Measurements from ENCODE around the gene DLGAP1. TPM values are rescaled to one million over a fixed set of nuclear protein-coding genes. Genes with fewer than 3 reads are reported as not detected.

DLGAP1 gene
- total RNA-seq, 1 donor from 2014 or later = 3.7 TPM

DNA sequence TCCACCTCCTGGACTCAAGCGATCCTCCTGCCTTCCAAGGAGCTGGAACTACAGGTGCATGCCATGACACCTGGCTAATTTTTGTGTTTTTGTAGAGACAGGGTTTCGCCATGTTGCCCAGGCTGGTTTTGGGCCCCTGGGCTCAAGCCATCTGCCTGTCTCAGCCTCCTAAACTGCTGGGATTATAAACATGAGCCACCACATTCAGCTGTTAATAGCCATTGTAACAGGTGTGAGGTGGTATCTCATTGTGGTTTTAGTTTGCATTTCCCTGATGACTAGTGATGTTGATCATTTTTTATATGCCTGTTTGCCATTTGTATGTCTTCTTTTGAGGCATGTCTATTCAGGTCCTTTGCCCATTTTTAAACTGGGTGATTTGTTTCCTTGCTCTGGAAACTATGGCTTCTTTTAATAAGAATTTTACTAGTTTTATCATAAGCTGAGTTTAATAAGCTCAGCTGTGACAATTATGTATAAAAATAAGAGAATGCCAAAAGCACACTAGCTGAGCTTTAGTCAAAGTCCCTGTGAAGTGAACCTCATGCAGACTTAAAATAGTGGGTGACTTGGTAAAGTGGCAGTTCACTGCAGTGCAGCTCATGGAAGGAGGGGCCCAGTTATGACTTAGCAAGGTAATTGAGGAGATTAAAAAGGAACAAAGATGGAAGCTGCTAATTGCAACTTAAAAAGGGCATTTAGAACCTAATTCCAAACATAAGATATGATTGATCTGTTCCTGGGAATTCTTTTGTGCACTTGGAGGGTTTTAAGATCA, 540.1 kb downstream of the DLGAP1 start:
- no peak overlapping the region for H3K4me3 Mint-ChIP-seq
- TF ChIP-seq CTCF (conservative IDR thresholded peaks at IDR 0.05) = no peak
- no peaks in the 10 kb centered on the region for H3K27me3 Mint-ChIP-seq
- DNase-seq (ENCODE audit: extremely low spot score, unreplicated experiment) = no peak
- no peak overlapping the region for H3K27ac Mint-ChIP-seq
- no peaks in the 10 kb centered on the region for H3K9me3 Mint-ChIP-seq
- no peaks in the 10 kb centered on the region for H3K36me3 Mint-ChIP-seq
- peaks cover 4% of the 10 kb centered on the region for H3K4me1 Mint-ChIP-seq (ENCODE audit: unreplicated experiment)

DNA sequence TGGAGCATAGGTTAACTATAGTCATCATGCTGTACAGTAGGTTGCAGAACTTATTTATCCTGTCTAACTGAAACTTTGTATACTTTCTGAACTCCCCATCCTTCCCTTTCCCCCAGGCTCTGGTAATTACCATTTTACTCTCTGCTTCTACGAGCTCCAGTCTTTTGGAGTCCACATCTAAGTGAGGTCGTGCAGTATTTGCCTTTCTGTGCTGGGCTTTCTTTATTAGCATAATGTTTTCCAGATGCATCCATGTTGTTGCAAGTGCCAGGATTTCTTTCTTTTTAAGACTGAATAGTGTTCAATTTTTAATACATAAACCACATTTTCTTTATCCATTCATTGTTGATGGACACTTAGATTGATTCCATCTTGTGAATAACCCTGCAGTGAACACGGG, 541.0 kb downstream of the DLGAP1 start:
- Mint-ChIP-seq H3K27me3 (no peaks in the 10 kb centered on the region), H3K9me3 (no peaks in the 10 kb centered on the region), H3K4me1 (ENCODE audit: unreplicated experiment) (peaks cover 4% of the 10 kb centered on the region), H3K4me3 (no peak overlapping the region), H3K36me3 (no peaks in the 10 kb centered on the region), H3K27ac (no peak overlapping the region)
- TF ChIP-seq CTCF (conservative IDR thresholded peaks at IDR 0.05) = no peak
- DNase-seq (ENCODE audit: extremely low spot score, unreplicated experiment) = no peak

- H3K36me3 Mint-ChIP-seq = no peaks in the 10 kb centered on the region
- no peaks in the 10 kb centered on the region for H3K27me3 Mint-ChIP-seq
- no peak for TF ChIP-seq CTCF (conservative IDR thresholded peaks at IDR 0.05)
- H3K27ac Mint-ChIP-seq = no peak overlapping the region
- no peaks in the 10 kb centered on the region for H3K9me3 Mint-ChIP-seq
- no peak overlapping the region for H3K4me3 Mint-ChIP-seq
- peaks cover 4% of the 10 kb centered on the region for H3K4me1 Mint-ChIP-seq (ENCODE audit: unreplicated experiment)
- no peak for DNase-seq (ENCODE audit: extremely low spot score, unreplicated experiment)
Observed at GRCh38 chr18:3912705-3913104, 542.4 kb downstream of the DLGAP1 start.

DNA sequence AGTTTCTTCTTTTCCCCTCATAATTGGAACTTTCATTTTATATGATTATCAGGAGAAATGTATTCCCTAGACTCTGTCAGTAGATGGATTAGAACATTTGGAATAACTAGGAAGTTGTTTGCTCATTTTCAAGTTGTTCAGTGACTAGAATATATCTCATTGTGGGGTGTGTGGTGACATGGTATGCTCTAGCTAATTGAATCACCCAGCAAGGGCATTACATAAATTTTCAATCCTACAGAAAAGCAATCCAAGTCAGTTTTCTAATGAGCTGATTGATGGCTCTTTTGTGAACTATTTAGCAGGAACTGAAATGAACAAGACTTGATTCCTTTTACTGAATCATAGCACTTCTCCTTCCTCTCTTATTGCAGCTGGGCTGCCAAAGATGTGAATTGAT, 543.7 kb downstream of the DLGAP1 start:
- TF ChIP-seq CTCF (conservative IDR thresholded peaks at IDR 0.05) = no peak

GRCh38 chr18:3910512-3910911, 544.6 kb downstream of the DLGAP1 start:
- DNase-seq (ENCODE audit: extremely low spot score, unreplicated experiment) = no peak
- Mint-ChIP-seq H3K9me3 (no peaks in the 10 kb centered on the region), H3K27me3 (no peaks in the 10 kb centered on the region), H3K4me3 (no peak overlapping the region), H3K4me1 (ENCODE audit: unreplicated experiment) (peaks cover 4% of the 10 kb centered on the region), H3K36me3 (no peaks in the 10 kb centered on the region), H3K27ac (no peak overlapping the region)
- TF ChIP-seq CTCF (conservative IDR thresholded peaks at IDR 0.05) = no peak

More for the DNA sequence above, 543.7 kb downstream of the DLGAP1 start:
- H3K9me3 Mint-ChIP-seq = no peaks in the 10 kb centered on the region
- no peaks in the 10 kb centered on the region for H3K27me3 Mint-ChIP-seq
- H3K4me1 Mint-ChIP-seq (ENCODE audit: unreplicated experiment) = peaks cover 4% of the 10 kb centered on the region
- DNase-seq (ENCODE audit: extremely low spot score, unreplicated experiment) = no peak
- no peak overlapping the region for H3K27ac Mint-ChIP-seq
- H3K36me3 Mint-ChIP-seq = no peaks in the 10 kb centered on the region
- H3K4me3 Mint-ChIP-seq = no peak overlapping the region

Measured in type B pancreatic cell (in vitro differentiated cells).